HG03469 (cell line): ENCODE data around the gene DEXI.

ENCODE experiments used
- ATAC-seq: cut with Tn5 transposase; IDR thresholded peaks from one replicate; pipeline ENCODE4 v1.9.1; 2021; ENCODE audit warnings: mild to moderate bottlenecking, moderate library complexity, moderate number of reproducible peaks; ENCODE audit not compliant: unreplicated experiment

DEXI gene

GRCh38 chr16:10896165-10896564 is 46.1 kb downstream of the DEXI start:
- ATAC-seq = no peak

DNA sequence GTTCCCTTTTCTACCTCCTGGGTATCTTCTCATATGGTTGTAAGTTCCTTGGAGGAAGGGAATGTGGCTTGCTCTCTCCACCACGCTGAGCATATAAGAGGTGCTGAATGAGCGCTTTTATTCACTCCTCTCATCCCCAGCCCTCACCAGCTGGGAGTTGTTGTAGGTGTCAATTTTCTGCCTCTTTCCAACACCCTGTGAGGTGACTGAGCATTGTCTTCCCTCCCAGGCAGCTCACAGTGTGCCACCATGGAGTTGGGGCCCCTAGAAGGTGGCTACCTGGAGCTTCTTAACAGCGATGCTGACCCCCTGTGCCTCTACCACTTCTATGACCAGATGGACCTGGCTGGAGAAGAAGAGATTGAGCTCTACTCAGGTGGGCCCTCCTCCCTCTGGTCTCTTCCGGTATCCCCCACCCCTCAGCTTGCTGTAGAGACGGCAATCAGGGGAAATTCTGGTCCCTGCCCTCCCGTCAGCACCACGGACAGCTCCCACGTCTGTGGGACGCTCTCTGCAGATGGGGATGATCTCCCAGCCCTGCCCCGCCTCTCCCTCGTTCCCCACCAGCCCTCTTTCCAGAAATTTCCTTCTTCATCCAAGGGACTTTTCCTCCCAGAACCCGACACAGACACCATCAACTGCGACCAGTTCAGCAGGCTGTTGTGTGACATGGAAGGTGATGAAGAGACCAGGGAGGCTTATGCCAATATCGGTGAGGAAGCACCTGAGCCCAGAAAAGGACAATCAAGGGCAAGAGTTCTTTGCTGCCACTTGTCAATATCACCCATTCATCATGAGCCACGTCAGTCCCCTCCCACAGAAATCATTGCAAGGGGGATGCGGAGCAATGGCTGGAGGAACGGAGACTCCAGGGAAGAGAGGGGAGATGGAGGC is 47.0 kb downstream of the DEXI start:
- ATAC-seq = no peak

- no peak for ATAC-seq
Observed at GRCh38 chr16:10892782-10893318, 49.4 kb downstream of the DEXI start.

GRCh38 chr16:10889855-10890254 is 52.4 kb downstream of the DEXI start:
- ATAC-seq = no peak

DNA sequence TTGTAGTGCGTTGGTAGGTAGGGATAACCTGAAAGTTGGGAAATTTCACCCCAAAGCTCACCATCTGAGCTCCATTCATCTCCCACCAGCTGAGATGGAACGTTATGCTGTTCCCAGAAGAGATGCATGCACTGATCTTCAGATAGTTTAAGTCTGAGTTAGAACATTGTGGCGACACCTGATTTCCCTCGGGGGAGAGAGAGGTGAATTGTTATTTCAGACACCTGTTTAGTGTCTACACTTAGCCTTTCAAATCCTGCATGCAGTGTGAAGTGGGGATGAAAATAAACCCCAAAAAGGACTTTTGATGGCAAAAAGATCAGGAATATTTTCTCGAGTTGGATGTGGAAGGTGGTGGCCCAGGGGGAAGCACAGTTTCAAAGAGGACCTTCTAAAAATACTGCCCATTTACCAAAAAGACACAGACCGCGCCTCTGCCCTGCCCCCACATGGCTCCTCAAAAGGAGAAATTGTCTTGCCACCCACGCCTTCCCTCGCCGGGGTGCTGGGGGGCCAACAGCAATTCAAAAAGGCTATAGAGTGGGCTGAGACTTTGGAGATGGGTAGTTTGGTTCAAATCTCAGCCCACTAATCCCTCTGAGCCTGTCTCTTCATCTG is 53.8 kb downstream of the DEXI start:
- no peak for ATAC-seq

DNA sequence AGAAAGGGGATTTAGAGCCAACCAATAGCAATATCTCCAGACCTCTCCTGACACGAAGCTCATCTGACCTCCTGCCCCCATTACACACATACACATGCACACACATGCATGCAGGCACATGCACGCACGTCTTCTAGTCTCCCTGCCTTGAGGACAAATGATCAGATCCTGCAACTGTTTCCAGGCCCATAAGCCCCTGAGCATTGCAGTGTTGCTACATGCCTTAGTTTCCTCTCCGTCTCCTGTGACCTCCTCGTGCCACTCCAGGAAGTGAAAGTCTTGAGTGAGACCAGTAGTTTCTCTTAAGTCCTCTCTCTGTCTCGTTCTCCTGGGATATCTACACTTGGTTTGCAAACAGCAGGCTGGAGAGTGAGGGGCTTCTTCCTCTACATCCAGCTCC is 57.0 kb downstream of the DEXI start:
- no peak for ATAC-seq

DNA sequence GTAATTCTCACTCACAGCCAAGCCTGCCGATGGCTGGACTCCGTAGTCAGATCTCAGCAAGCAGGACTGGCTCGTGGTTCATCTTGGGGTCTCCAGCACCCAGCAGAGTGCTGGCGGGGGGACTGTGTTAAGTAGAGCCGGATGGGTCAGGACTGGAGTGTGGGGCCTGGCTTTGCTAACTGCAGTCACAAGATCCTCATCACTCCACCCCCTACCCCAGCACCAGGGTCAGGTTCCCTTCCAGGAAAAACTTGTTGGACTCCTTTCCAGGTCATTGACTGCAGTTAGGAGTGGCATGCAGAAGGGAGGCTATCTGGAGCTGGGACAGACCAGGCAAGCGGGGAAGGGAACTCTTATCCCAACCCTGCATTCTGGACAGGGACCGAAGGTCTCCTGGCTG is 59.3 kb downstream of the DEXI start:
- ATAC-seq = no peak

GRCh38 chr16:10881479-10882030 is 60.7 kb downstream of the DEXI start:
- ATAC-seq = no peak

- ATAC-seq = no peak
Observed at GRCh38 chr16:10880594-10881452, 61.4 kb downstream of the DEXI start.

- no peak for ATAC-seq
Observed at GRCh38 chr16:10879681-10880589, 62.3 kb downstream of the DEXI start.
